Activated CD4-positive, alpha-beta T cell treated with anti-CD3 and anti-CD28 coated beads for 36 hours (primary cell): ENCODE results near the gene CNNM3. TPM values are rescaled to one million over a fixed set of nuclear protein-coding genes. Genes with fewer than 3 reads are reported as not detected.

Experiments
- ATAC-seq: fragments of 200-7000 bp; cut with Tn5 transposase; one replicate; pipeline ENCODE4 v1.10.0; 2021; ENCODE audit warnings: mild to moderate bottlenecking, moderate library complexity
- CTCF ChIA-PET: fragments of 350-600 bp; sonication (Branson Sonifier 250); formaldehyde crosslinking; loops from one replicate; lab custom pipeline; 2021; ENCODE audit warnings: antibody characterized with exemption; lab: Charles Lee
- POLR2A ChIA-PET: fragments of 350-600 bp; sonication (Branson Sonifier 250); formaldehyde crosslinking; loops from one replicate; lab custom pipeline; 2021; ENCODE audit warnings: antibody characterized with exemption, inconsistent platforms; lab: Charles Lee
- DNase-seq: peaks from one replicate; pipeline ENCODE4 v3.0.0-alpha.2; 2020
- H3K27ac Mint-ChIP-seq: one replicate; pipeline ENCODE4 v1.8.0; 2021; ENCODE audit warnings: mixed read lengths
- H3K27me3 Mint-ChIP-seq: one replicate; pipeline ENCODE4 v1.8.0; 2021; ENCODE audit warnings: mixed read lengths
- H3K36me3 Mint-ChIP-seq: one replicate; pipeline ENCODE4 v1.8.0; 2021; ENCODE audit warnings: low read depth, mixed read lengths
- H3K4me1 Mint-ChIP-seq: one replicate; pipeline ENCODE4 v1.8.0; 2021; ENCODE audit warnings: mixed read lengths
- H3K4me3 Mint-ChIP-seq: one replicate; pipeline ENCODE4 v1.8.0; 2021; ENCODE audit warnings: mild to moderate bottlenecking, moderate library complexity, mixed read lengths
- H3K9me3 Mint-ChIP-seq: one replicate; pipeline ENCODE4 v1.8.0; 2021; ENCODE audit warnings: low read depth, mixed read lengths
- intact Hi-C, 2 experiments: fragments of 100-400 bp; cut with DNase I in 1 of 2; cut with micrococcal nuclease in 1 of 2; formaldehyde crosslinking; loops; one replicate each; pipeline versions ENCODE4 v1.14.2 to v1.15.1; 2022 to 2024; cut with DNase I, micrococcal nuclease
- total RNA-seq, 2 experiments: library from RNA; stranded (reverse); gene quantifications; one replicate each; pipeline ENCODE4 v1.2.3, GENCODE V29; 2021

Gene CNNM3
- total RNA-seq, 2 experiments from 2014 or later: 19.2 to 31.2 TPM

DNA sequence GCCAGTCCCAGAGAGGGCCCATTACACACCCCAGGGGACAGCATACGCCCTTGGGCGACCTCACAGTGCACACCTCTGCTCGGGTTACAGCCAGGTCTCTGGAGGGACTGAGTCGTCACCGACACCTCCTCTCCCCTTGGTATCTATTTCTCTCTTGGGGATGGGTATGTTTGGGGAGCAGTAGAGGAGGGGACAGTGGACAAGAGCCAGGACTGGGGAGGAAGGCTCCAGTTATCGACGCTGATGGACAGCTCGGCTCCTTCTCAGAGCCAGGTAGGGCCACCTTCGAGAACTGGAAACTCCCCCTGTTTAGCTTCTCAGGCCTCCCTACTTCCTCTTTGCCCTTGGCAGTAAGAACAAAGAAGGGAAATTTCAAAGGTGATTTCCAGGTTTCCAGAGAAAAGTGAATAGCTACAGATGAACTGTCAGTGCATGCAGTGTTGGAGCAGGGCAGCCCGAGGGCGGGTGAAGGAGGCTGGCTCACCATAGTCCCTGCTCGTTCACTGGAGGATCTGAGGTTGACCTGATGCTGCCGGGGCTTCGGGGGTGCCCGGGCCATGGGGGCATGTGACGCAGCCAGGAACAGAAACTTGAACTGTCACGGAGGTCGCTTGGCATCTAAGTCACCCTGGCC is 58.2 kb downstream of the CNNM3 start:
- no peaks in the 10 kb centered on the region for H3K9me3 Mint-ChIP-seq
- intact Hi-C loops: loop anchor here in 1 of 2 experiments (5.0 kb wide), 2 partner anchors 38 to 78 kb away; no protein-coding TSS in a partner anchor
- ChIA-PET POLR2A (no interaction called here), CTCF (interaction anchor here (0.6 to 1.4 kb wide), 8 partner anchors 17 to 76 kb away, joined by 3 to 6 read pairs (median 4); partner anchors contain the start of gene ANKRD39)
- no peaks in the 10 kb centered on the region for H3K36me3 Mint-ChIP-seq
- ATAC-seq (peak; percentile 59), DNase-seq (peak; percentile 54)
- H3K27ac Mint-ChIP-seq: peak overlapping the region; percentile 63
- no peak overlapping the region for H3K4me3 Mint-ChIP-seq
- H3K27me3 Mint-ChIP-seq: peaks cover 6% of the 10 kb centered on the region
- peaks cover 40% of the 10 kb centered on the region for H3K4me1 Mint-ChIP-seq

GRCh38 chr2:96875498-96876268 is 59.6 kb downstream of the CNNM3 start:
- POLR2A ChIA-PET: no interaction called here
- CTCF ChIA-PET: interaction anchor here (0.8 to 1.4 kb wide), 4 partner anchors 18 to 87 kb away, joined by 3 to 6 read pairs (median 4); partner anchors contain the start of gene ANKRD39
- intact Hi-C loops: no loop called here
- ATAC-seq (no peak), DNase-seq (no peak)
- Mint-ChIP-seq H3K27me3 (peaks cover 4% of the 10 kb centered on the region), H3K4me1 (peaks cover 35% of the 10 kb centered on the region), H3K27ac (no peak overlapping the region), H3K36me3 (no peaks in the 10 kb centered on the region), H3K4me3 (no peak overlapping the region), H3K9me3 (no peaks in the 10 kb centered on the region)

DNA sequence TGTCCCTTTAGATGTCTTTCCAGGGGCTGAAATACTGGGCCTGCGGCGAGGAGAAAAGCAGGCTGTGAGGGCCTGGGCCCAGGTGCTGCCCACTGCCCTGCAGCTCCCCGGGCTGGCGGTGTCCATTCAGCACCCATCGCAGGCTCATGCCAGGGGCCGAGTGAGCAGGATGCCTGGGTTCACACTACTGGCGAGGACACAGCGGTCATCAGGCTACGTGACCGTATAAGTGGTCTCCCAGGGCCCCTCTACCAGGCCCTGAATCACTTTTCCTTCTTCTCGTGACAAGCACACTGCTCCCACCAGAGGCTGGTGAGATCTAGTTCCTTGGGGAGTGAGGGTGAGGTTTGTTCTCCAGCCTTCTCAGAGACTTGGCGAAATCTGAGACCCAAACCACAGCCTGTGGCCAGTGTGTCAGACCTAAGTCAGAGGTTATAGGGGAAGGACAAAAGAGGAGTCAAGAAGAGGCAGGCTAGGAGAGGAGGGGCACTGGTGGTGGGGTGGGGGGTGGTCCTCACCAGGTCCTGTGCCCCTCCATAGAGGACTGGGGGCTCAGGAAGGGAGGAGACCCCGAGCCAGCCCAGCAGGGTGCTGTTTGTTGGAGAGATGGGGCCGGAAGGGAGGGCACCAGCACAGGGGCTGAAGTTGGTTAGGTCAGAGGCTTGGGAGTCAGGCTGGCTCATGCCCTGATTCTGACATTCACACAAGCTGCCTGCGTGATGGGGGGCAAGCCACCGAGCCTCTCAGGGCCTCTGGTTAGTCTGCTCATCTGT is 60.4 kb downstream of the CNNM3 start:
- Mint-ChIP-seq H3K4me3 (no peak overlapping the region), H3K27me3 (no peaks in the 10 kb centered on the region), H3K9me3 (no peaks in the 10 kb centered on the region), H3K27ac (no peak overlapping the region), H3K36me3 (no peaks in the 10 kb centered on the region), H3K4me1 (peaks cover 31% of the 10 kb centered on the region)
- DNase-seq: no peak
- ATAC-seq: no peak
- intact Hi-C loops: no loop called here
- POLR2A ChIA-PET: no interaction called here
- CTCF ChIA-PET: interaction anchor here (0.7 to 0.8 kb wide), 2 partner anchors 18 to 86 kb away, joined by 3 read pairs; partner anchors contain the start of gene ANKRD39

DNA sequence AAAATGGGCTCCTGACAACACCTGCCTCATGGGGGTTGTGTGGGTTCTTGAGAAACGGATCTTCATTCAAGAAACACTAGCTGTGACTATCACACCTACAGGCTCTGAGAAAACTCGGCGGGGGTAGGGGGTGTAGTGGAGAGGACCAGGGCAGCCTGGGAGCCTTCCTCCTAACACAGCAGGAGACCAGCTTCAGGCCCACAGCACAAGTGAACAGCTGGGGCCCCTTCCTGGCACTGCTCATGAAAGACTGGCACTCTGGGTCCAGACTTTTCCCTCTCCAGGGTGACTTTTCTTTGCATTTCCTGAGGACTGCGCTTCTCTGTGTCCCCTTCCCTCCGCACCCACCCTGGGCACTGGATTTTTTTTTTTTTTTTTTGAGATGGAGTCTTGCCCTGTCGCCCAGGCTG is 61.0 kb downstream of the CNNM3 start:
- DNase-seq (no peak), ATAC-seq (no peak)
- no peaks in the 10 kb centered on the region for H3K9me3 Mint-ChIP-seq
- H3K27me3 Mint-ChIP-seq: no peaks in the 10 kb centered on the region
- peaks cover 31% of the 10 kb centered on the region for H3K4me1 Mint-ChIP-seq
- no peaks in the 10 kb centered on the region for H3K36me3 Mint-ChIP-seq
- H3K27ac Mint-ChIP-seq: no peak overlapping the region
- intact Hi-C loops: no loop called here
- H3K4me3 Mint-ChIP-seq: no peak overlapping the region
- CTCF ChIA-PET: interaction anchor here (0.7 kb wide), 1 partner anchor 19 kb away, joined by 3 read pairs; the partner anchor contains the start of gene ANKRD39
- POLR2A ChIA-PET: interaction anchor here (0.7 kb wide), 1 partner anchor 95 kb away, joined by 4 read pairs; no protein-coding TSS in a partner anchor

- no peak for ATAC-seq
- ChIA-PET CTCF (no interaction called here), POLR2A (interaction anchor here (0.7 kb wide), 1 partner anchor 95 kb away, joined by 4 read pairs; no protein-coding TSS in a partner anchor)
- no peak for DNase-seq
- H3K36me3 Mint-ChIP-seq: no peaks in the 10 kb centered on the region
- peaks cover 25% of the 10 kb centered on the region for H3K4me1 Mint-ChIP-seq
- no peaks in the 10 kb centered on the region for H3K27me3 Mint-ChIP-seq
- no peak overlapping the region for H3K27ac Mint-ChIP-seq
- no peak overlapping the region for H3K4me3 Mint-ChIP-seq
- intact Hi-C loops: no loop called here
- no peaks in the 10 kb centered on the region for H3K9me3 Mint-ChIP-seq
Measured at GRCh38 chr2:96877631-96878092, 61.6 kb downstream of the CNNM3 start.

DNA sequence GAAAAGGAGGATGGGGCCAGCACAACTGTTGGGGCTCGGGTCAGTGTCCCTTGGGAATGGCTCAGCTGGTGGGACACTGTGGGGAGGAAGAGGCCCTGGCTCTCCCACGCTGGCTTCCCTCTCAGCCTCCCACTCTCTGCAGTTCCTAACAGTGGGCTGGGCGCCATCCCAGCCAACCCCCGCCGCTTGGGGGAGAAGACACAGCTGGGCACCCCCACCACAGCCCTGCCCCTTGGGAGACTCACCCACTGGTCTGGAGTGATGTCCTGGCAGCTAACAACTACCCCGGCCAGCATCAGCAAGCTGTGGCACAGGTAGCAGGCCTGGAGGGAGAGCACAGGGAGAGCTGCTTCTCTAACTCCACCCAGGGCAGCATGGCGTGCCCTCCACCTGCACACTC is 62.1 kb downstream of the CNNM3 start:
- DNase-seq (no peak), ATAC-seq (no peak)
- intact Hi-C loops: no loop called here
- Mint-ChIP-seq H3K27me3 (no peaks in the 10 kb centered on the region), H3K9me3 (no peaks in the 10 kb centered on the region), H3K27ac (no peak overlapping the region), H3K4me3 (no peak overlapping the region), H3K36me3 (no peaks in the 10 kb centered on the region), H3K4me1 (peaks cover 20% of the 10 kb centered on the region)
- ChIA-PET POLR2A (no interaction called here), CTCF (no interaction called here)

- Mint-ChIP-seq H3K27me3 (no peaks in the 10 kb centered on the region), H3K27ac (no peak overlapping the region), H3K9me3 (no peaks in the 10 kb centered on the region), H3K4me1 (peaks cover 12% of the 10 kb centered on the region), H3K4me3 (no peak overlapping the region), H3K36me3 (no peaks in the 10 kb centered on the region)
- ChIA-PET POLR2A (interaction anchor here (0.6 kb wide), 1 partner anchor 36 kb away, joined by 3 read pairs; no protein-coding TSS in a partner anchor), CTCF (no interaction called here)
- ATAC-seq (no peak), DNase-seq (no peak)
- intact Hi-C loops: no loop called here
Measured at GRCh38 chr2:96878796-96879544, 62.9 kb downstream of the CNNM3 start.

DNA sequence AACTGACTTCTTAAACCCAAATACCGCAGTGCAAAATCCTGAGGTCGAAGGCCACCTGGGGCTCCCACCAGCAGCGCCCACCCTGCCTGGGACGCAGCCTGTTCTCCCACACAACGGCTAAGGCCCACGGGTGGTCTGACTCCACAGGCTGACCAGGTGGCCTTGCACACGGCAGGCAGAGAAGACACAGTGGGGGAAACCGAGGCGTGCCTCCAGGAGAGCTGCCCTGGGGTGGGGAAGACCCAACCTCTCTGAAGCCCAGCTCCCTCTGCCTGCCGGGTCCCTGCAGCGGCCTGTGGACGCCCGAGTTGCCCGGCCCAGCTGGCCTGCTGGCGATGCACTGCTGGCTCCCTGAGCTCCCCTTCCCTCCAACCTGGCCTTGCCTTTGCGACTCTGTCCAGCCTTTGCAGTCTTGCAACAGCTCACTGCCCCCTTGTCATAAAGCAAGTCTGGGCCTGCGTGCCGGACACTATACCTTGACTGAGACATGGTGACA is 63.5 kb downstream of the CNNM3 start:
- Mint-ChIP-seq H3K36me3 (no peaks in the 10 kb centered on the region), H3K9me3 (no peaks in the 10 kb centered on the region), H3K27me3 (no peaks in the 10 kb centered on the region), H3K4me3 (no peak overlapping the region), H3K27ac (no peak overlapping the region), H3K4me1 (peaks cover 6% of the 10 kb centered on the region)
- DNase-seq (no peak), ATAC-seq (no peak)
- intact Hi-C loops: no loop called here
- POLR2A ChIA-PET: interaction anchor here (0.6 kb wide), 1 partner anchor 35 kb away, joined by 3 read pairs; no protein-coding TSS in a partner anchor
- CTCF ChIA-PET: no interaction called here

- Mint-ChIP-seq H3K27ac (no peak overlapping the region), H3K36me3 (no peaks in the 10 kb centered on the region), H3K4me1 (no peaks in the 10 kb centered on the region), H3K4me3 (no peak overlapping the region), H3K9me3 (no peaks in the 10 kb centered on the region), H3K27me3 (no peaks in the 10 kb centered on the region)
- POLR2A ChIA-PET: no interaction called here
- ATAC-seq: no peak
- intact Hi-C loops: no loop called here
- CTCF ChIA-PET: no interaction called here
- DNase-seq: no peak
Measured at GRCh38 chr2:96880891-96881273, 64.8 kb downstream of the CNNM3 start.

DNA sequence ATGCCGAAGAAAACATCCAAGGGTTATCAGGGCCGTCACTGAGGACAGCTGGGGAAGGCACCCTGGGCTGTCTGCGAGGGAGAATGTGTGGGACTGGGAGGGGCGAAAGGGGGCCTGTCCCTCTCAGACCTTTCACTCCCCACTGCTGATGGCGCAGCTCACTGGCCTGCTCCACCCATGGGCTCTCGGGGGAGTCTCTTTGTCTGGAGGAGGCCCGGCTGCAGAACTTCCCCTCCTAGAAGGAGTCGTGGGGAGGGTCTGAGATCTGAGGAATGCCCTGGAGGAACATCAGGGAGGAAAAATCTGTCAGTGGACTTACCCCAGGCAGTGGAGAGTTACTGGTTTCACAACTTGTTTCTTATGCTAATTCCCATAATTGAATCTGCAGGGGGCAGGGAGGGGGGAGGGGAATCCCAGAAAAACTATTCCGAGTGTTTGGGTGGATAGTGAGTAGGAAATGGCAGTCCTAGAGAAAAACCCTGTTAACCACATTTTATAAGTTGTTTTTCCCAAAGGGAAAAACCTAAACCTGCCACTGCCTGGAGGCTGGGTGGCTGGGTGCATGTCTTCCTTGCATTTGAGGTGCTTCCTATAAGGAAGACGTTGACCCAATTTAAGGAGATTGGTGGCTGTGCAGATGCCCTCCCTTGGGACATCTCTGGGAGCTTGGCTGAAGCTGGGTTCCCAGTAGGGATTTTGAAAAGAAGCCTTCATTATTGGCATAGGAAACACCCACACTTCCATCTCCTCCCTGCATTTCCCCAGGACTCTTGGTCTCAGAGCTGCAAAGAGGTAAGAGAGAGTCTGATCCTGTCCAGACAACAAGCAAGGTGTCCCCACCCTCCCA is 65.5 kb downstream of the CNNM3 start:
- Mint-ChIP-seq H3K36me3 (no peaks in the 10 kb centered on the region), H3K4me1 (no peaks in the 10 kb centered on the region), H3K27ac (no peak overlapping the region), H3K9me3 (no peaks in the 10 kb centered on the region), H3K4me3 (no peak overlapping the region), H3K27me3 (no peaks in the 10 kb centered on the region)
- DNase-seq: no peak
- ATAC-seq: no peak
- CTCF ChIA-PET: no interaction called here
- POLR2A ChIA-PET: no interaction called here
- intact Hi-C loops: no loop called here
